ENCODE results near the gene REEP1.
"Not testable (repeated sequence)": the region's sequence is repeated elsewhere in the genome, so short reads cannot be mapped to it uniquely, and the experiment has no call there.

REEP1 gene

GRCh38 chr2:86245222-86245621 lies 92.2 kb downstream of the REEP1 start:
- H4K8ac ChIP-seq (ENCODE audit: low read depth, low read length); H3K4me3 ChIP-seq (ENCODE audit: low read length): not testable (repeated sequence)

GRCh38 chr2:86244781-86245180 lies 92.6 kb downstream of the REEP1 start:
- H3K4me1 ChIP-seq (ENCODE audit: control insufficient read depth, low read depth, low read length); H3K79me1 ChIP-seq (ENCODE audit: low read length); H3K18ac ChIP-seq (ENCODE audit: low read length); H3K27me3 ChIP-seq (ENCODE audit: insufficient read depth, low read length, poor library complexity); H2BK15ac ChIP-seq (replicated peaks; ENCODE audit: low read depth); H3K79me2 ChIP-seq (ENCODE audit: control insufficient read depth, insufficient read depth, low read length); H3K4me2 ChIP-seq (ENCODE audit: low read length); H3K36me3 ChIP-seq (ENCODE audit: control insufficient read depth, insufficient read depth, low read length); H3K27ac ChIP-seq (ENCODE audit: low read depth, low read length); H3K4me3 ChIP-seq (ENCODE audit: low read length); DNase-seq; H3K23ac ChIP-seq (ENCODE audit: low read length); H3K9ac ChIP-seq (ENCODE audit: low read length); H2AK5ac ChIP-seq (ENCODE audit: low read length); H3K4ac ChIP-seq (ENCODE audit: low read depth, low read length); H3K56ac ChIP-seq (ENCODE audit: low read length); H2BK120ac ChIP-seq (ENCODE audit: low read depth, low read length); H2BK5ac ChIP-seq (ENCODE audit: low read length); H4K5ac ChIP-seq (ENCODE audit: low read length); H4K8ac ChIP-seq (ENCODE audit: low read depth, low read length): not testable (repeated sequence)
- WGBS (ENCODE audit: extremely low coverage, insufficient coverage, low lambda C conversion rate) = no CpG with 5 or more reads among the region's 5 CpGs

More at GRCh38 chr2:86245222-86245621, 92.2 kb downstream of the REEP1 start:
- H2AK5ac ChIP-seq (ENCODE audit: low read length); H2BK15ac ChIP-seq (replicated peaks; ENCODE audit: low read depth); DNase-seq; H3K27me3 ChIP-seq (ENCODE audit: insufficient read depth, low read length, poor library complexity); H3K4ac ChIP-seq (ENCODE audit: low read depth, low read length); H4K5ac ChIP-seq (ENCODE audit: low read length); H3K27ac ChIP-seq (ENCODE audit: low read depth, low read length); H3K56ac ChIP-seq (ENCODE audit: low read length); H2BK5ac ChIP-seq (ENCODE audit: low read length); H3K36me3 ChIP-seq (ENCODE audit: control insufficient read depth, insufficient read depth, low read length); H3K79me2 ChIP-seq (ENCODE audit: control insufficient read depth, insufficient read depth, low read length); H3K79me1 ChIP-seq (ENCODE audit: low read length); H2BK120ac ChIP-seq (ENCODE audit: low read depth, low read length); H3K4me2 ChIP-seq (ENCODE audit: low read length); H3K9ac ChIP-seq (ENCODE audit: low read length); H3K4me1 ChIP-seq (ENCODE audit: control insufficient read depth, low read depth, low read length); H3K18ac ChIP-seq (ENCODE audit: low read length); H3K23ac ChIP-seq (ENCODE audit: low read length): not testable (repeated sequence)
- no CpG with 5 or more reads among the region's 5 CpGs for WGBS (ENCODE audit: extremely low coverage, insufficient coverage, low lambda C conversion rate)

GRCh38 chr2:86243950-86244733 lies 93.3 kb downstream of the REEP1 start:
- H2AK5ac ChIP-seq (ENCODE audit: low read length) = no peak overlapping the region
- H3K27ac ChIP-seq (ENCODE audit: low read depth, low read length) = no peak overlapping the region
- no peak overlapping the region for H2BK120ac ChIP-seq (ENCODE audit: low read depth, low read length)
- H4K5ac ChIP-seq (ENCODE audit: low read length) = no peak overlapping the region
- no peak overlapping the region for H3K4ac ChIP-seq (ENCODE audit: low read depth, low read length)
- H3K36me3 ChIP-seq (ENCODE audit: control insufficient read depth, insufficient read depth, low read length) = no peaks in the 10 kb centered on the region
- no peak for DNase-seq
- no peaks in the 10 kb centered on the region for H3K79me1 ChIP-seq (ENCODE audit: low read length)
- no peak overlapping the region for H3K4me3 ChIP-seq (ENCODE audit: low read length)
- H3K9ac ChIP-seq (ENCODE audit: low read length) = no peak overlapping the region
- H3K79me2 ChIP-seq (ENCODE audit: control insufficient read depth, insufficient read depth, low read length) = no peaks in the 10 kb centered on the region
- WGBS (ENCODE audit: extremely low coverage, insufficient coverage, low lambda C conversion rate) = no CpG with 5 or more reads among the region's 5 CpGs
- no peaks in the 10 kb centered on the region for H3K4me1 ChIP-seq (ENCODE audit: control insufficient read depth, low read depth, low read length)
- H3K56ac ChIP-seq (ENCODE audit: low read length) = no peak overlapping the region
- H3K23ac ChIP-seq (ENCODE audit: low read length) = no peak overlapping the region
- H3K4me2 ChIP-seq (ENCODE audit: low read length) = no peak overlapping the region
- no peaks in the 10 kb centered on the region for H3K27me3 ChIP-seq (ENCODE audit: insufficient read depth, low read length, poor library complexity)
- no peak overlapping the region for H2BK5ac ChIP-seq (ENCODE audit: low read length)
- no peak overlapping the region for H3K18ac ChIP-seq (ENCODE audit: low read length)
- no peak overlapping the region for H2BK15ac ChIP-seq (replicated peaks; ENCODE audit: low read depth)
- no peak overlapping the region for H4K8ac ChIP-seq (ENCODE audit: low read depth, low read length)

GRCh38 chr2:86243272-86243671 lies 94.2 kb downstream of the REEP1 start:
- WGBS (ENCODE audit: extremely low coverage, insufficient coverage, low lambda C conversion rate) = no CpG with 5 or more reads among the region's 6 CpGs

GRCh38 chr2:86241611-86242010 lies 95.8 kb downstream of the REEP1 start:
- H4K5ac ChIP-seq (ENCODE audit: low read length) = no peak overlapping the region
- H3K4me3 ChIP-seq (ENCODE audit: low read length) = no peak overlapping the region
- DNase-seq = no peak
- H2BK5ac ChIP-seq (ENCODE audit: low read length) = no peak overlapping the region
- no peak overlapping the region for H4K8ac ChIP-seq (ENCODE audit: low read depth, low read length)
- H3K4me1 ChIP-seq (ENCODE audit: control insufficient read depth, low read depth, low read length) = no peaks in the 10 kb centered on the region
- H3K27me3 ChIP-seq (ENCODE audit: insufficient read depth, low read length, poor library complexity) = no peaks in the 10 kb centered on the region
- H3K27ac ChIP-seq (ENCODE audit: low read depth, low read length) = no peak overlapping the region
- WGBS (ENCODE audit: extremely low coverage, insufficient coverage, low lambda C conversion rate) = no CpG with 5 or more reads among the region's 6 CpGs
- H3K79me1 ChIP-seq (ENCODE audit: low read length) = no peaks in the 10 kb centered on the region
- no peak overlapping the region for H2BK120ac ChIP-seq (ENCODE audit: low read depth, low read length)
- H3K36me3 ChIP-seq (ENCODE audit: control insufficient read depth, insufficient read depth, low read length) = no peaks in the 10 kb centered on the region
- H3K4me2 ChIP-seq (ENCODE audit: low read length) = no peak overlapping the region
- no peaks in the 10 kb centered on the region for H3K79me2 ChIP-seq (ENCODE audit: control insufficient read depth, insufficient read depth, low read length)
- H3K18ac ChIP-seq (ENCODE audit: low read length) = no peak overlapping the region
- H3K56ac ChIP-seq (ENCODE audit: low read length) = no peak overlapping the region
- no peak overlapping the region for H2AK5ac ChIP-seq (ENCODE audit: low read length)
- H2BK15ac ChIP-seq (replicated peaks; ENCODE audit: low read depth) = no peak overlapping the region
- H3K9ac ChIP-seq (ENCODE audit: low read length) = no peak overlapping the region
- H3K4ac ChIP-seq (ENCODE audit: low read depth, low read length) = no peak overlapping the region
- no peak overlapping the region for H3K23ac ChIP-seq (ENCODE audit: low read length)

More at GRCh38 chr2:86243272-86243671, 94.2 kb downstream of the REEP1 start:
- Histone ChIP-seq H3K27ac (ENCODE audit: low read depth, low read length) (no peak overlapping the region), H4K5ac (ENCODE audit: low read length) (no peak overlapping the region), H3K23ac (ENCODE audit: low read length) (no peak overlapping the region), H3K4me3 (ENCODE audit: low read length) (no peak overlapping the region), H2BK5ac (ENCODE audit: low read length) (no peak overlapping the region), H3K4me2 (ENCODE audit: low read length) (no peak overlapping the region), H3K79me2 (ENCODE audit: control insufficient read depth, insufficient read depth, low read length) (no peaks in the 10 kb centered on the region), H2AK5ac (ENCODE audit: low read length) (no peak overlapping the region), H3K27me3 (ENCODE audit: insufficient read depth, low read length, poor library complexity) (no peaks in the 10 kb centered on the region), H3K56ac (ENCODE audit: low read length) (no peak overlapping the region), H2BK120ac (ENCODE audit: low read depth, low read length) (no peak overlapping the region), H3K4me1 (ENCODE audit: control insufficient read depth, low read depth, low read length) (no peaks in the 10 kb centered on the region), H3K4ac (ENCODE audit: low read depth, low read length) (no peak overlapping the region), H3K79me1 (ENCODE audit: low read length) (no peaks in the 10 kb centered on the region), H3K36me3 (ENCODE audit: control insufficient read depth, insufficient read depth, low read length) (no peaks in the 10 kb centered on the region), H4K8ac (ENCODE audit: low read depth, low read length) (no peak overlapping the region), H3K9ac (ENCODE audit: low read length) (no peak overlapping the region), H3K18ac (ENCODE audit: low read length) (no peak overlapping the region), H2BK15ac (replicated peaks; ENCODE audit: low read depth) (no peak overlapping the region)
- DNase-seq = no peak

GRCh38 chr2:86240251-86240650 lies 97.2 kb downstream of the REEP1 start:
- Histone ChIP-seq H4K8ac (ENCODE audit: low read depth, low read length) (no peak overlapping the region), H4K5ac (ENCODE audit: low read length) (no peak overlapping the region), H3K4ac (ENCODE audit: low read depth, low read length) (no peak overlapping the region), H2BK15ac (replicated peaks; ENCODE audit: low read depth) (no peak overlapping the region), H3K23ac (ENCODE audit: low read length) (no peak overlapping the region), H3K4me3 (ENCODE audit: low read length) (no peak overlapping the region), H3K56ac (ENCODE audit: low read length) (no peak overlapping the region), H3K4me2 (ENCODE audit: low read length) (no peak overlapping the region), H3K79me2 (ENCODE audit: control insufficient read depth, insufficient read depth, low read length) (no peaks in the 10 kb centered on the region), H3K27ac (ENCODE audit: low read depth, low read length) (no peak overlapping the region), H3K4me1 (ENCODE audit: control insufficient read depth, low read depth, low read length) (no peaks in the 10 kb centered on the region), H3K36me3 (ENCODE audit: control insufficient read depth, insufficient read depth, low read length) (no peaks in the 10 kb centered on the region), H2BK120ac (ENCODE audit: low read depth, low read length) (no peak overlapping the region), H2BK5ac (ENCODE audit: low read length) (no peak overlapping the region), H3K9ac (ENCODE audit: low read length) (no peak overlapping the region), H2AK5ac (ENCODE audit: low read length) (no peak overlapping the region), H3K27me3 (ENCODE audit: insufficient read depth, low read length, poor library complexity) (no peaks in the 10 kb centered on the region), H3K79me1 (ENCODE audit: low read length) (no peaks in the 10 kb centered on the region), H3K18ac (ENCODE audit: low read length) (no peak overlapping the region)
- WGBS (ENCODE audit: extremely low coverage, insufficient coverage, low lambda C conversion rate) = no CpG with 5 or more reads among the region's 14 CpGs
- no peak for DNase-seq

All from mesendoderm (in vitro differentiated cells).